Measurements from ENCODE around the gene LRIG1.

- TF ChIP-seq CTCF (IDR thresholded peaks at IDR 0.05), result peak; percentile 85
- no peak for TF ChIP-seq SIN3A (IDR thresholded peaks at IDR 0.05; ENCODE audit: borderline replicate concordance, insufficient read depth, low read depth, low read length)
- TF ChIP-seq TCF7L2 (IDR thresholded peaks at IDR 0.05; ENCODE audit: low read depth, low read length), result no peak
- no peak for TF ChIP-seq POLR2AphosphoS5 (IDR thresholded peaks at IDR 0.05; ENCODE audit: low read depth, low read length)
Measured at GRCh38 chr3:66407611-66408218, 93.1 kb downstream of the LRIG1 start.

All from Panc1 (cell line).